Panc1 (cell line): ENCODE results near the gene MAST4. TPM values are rescaled to one million over a fixed set of nuclear protein-coding genes. Genes with fewer than 3 reads are reported as not detected.

Experiments used
- ATAC-seq: fragments of 200-7000 bp; cut with Tn5 transposase; 2 replicates; pipeline ENCODE4 v1.9.1; 2020; ENCODE audit warnings: mild to moderate bottlenecking, moderate library complexity
- BruUV-seq: library from RNA; stranded (reverse); fragments of 400-500 nt; replicated peaks from 2 replicates; lab custom pipeline; 2021; lab: Mats Ljungman, UMichigan
- CTCF ChIA-PET: fragments of 300-600 bp; sonication (Branson Sonifier 250); formaldehyde crosslinking; loops from one replicate; lab custom pipeline; 2022; ENCODE audit warnings: antibody characterized with exemption; lab: Charles Lee
- POLR2A ChIA-PET: fragments of 300-600 bp; sonication (Branson Sonifier 250); formaldehyde crosslinking; loops from one replicate; lab custom pipeline; 2022; ENCODE audit warnings: antibody characterized with exemption; lab: Charles Lee
- DNase-seq: peaks from one replicate; pipeline ENCODE4 v3.0.0-alpha.2; 2010; ENCODE audit warnings: low read depth, low spot score
- H3K27ac ChIP-seq: 2 replicates; pipeline ENCODE4 v1.5.1; 2011; ENCODE audit warnings: mild to moderate bottlenecking, low read length, inconsistent platforms
- H3K27me3 ChIP-seq: fragments of 200-500 bp; sonication (Bioruptor generic); 2 replicates; pipeline ENCODE4 v1.6.0; 2014; ENCODE audit warnings: low read length, inconsistent platforms; ENCODE audit not compliant: control insufficient read depth, insufficient read depth
- H3K36me3 ChIP-seq: fragments of 200-500 bp; sonication (Bioruptor generic); 2 replicates; pipeline ENCODE4 v1.5.1; 2014; ENCODE audit warnings: inconsistent platforms, mild to moderate bottlenecking, low read length, moderate library complexity; ENCODE audit not compliant: control insufficient read depth, insufficient read depth
- H3K4me1 ChIP-seq: 2 replicates; pipeline ENCODE4 v1.5.1; 2011; ENCODE audit warnings: inconsistent platforms, mild to moderate bottlenecking, low read length, moderate library complexity; ENCODE audit not compliant: control insufficient read depth, insufficient read depth
- H3K4me3 ChIP-seq, 2 experiments: 2 replicates each; pipeline ENCODE4 v1.5.1; 2011 to 2012; ENCODE audit warnings: low read depth in 2 of 2, low read length in 2 of 2, mild to moderate bottlenecking in 2 of 2, inconsistent platforms in 1 of 2, moderate library complexity in 1 of 2
- H3K9me3 ChIP-seq: fragments of 200-500 bp; sonication (Bioruptor generic); 2 replicates; pipeline ENCODE4 v1.5.1; 2014; ENCODE audit warnings: low read depth, mild to moderate bottlenecking, inconsistent platforms, low read length, moderate library complexity; ENCODE audit not compliant: control insufficient read depth, insufficient read depth
- CTCF ChIP-seq: fragments of 450-650 bp; IDR thresholded peaks from 2 replicates; pipeline ENCODE4 v1.5.1; 2017; ENCODE audit warnings: mild to moderate bottlenecking
- POLR2AphosphoS5 ChIP-seq: IDR thresholded peaks from 2 replicates; pipeline ENCODE4 v1.6.1; 2012; ENCODE audit warnings: mild to moderate bottlenecking, low read depth, low read length, moderate library complexity
- SIN3A ChIP-seq: IDR thresholded peaks from 2 replicates; pipeline ENCODE4 v1.6.1; 2012; ENCODE audit warnings: low read depth, mild to moderate bottlenecking, low read length, moderate library complexity, borderline replicate concordance; ENCODE audit not compliant: insufficient read depth
- TCF7L2 ChIP-seq: IDR thresholded peaks from 2 replicates; pipeline ENCODE4 v1.6.1; 2011; ENCODE audit warnings: mild to moderate bottlenecking, low read depth, low read length, inconsistent platforms
- in situ Hi-C: cut with HindIII; loops from 2 replicates; pipeline ENCODE4 v1.10.0; 2016; ENCODE audit warnings: low sequenced_read_pairs, low pct_unique_long_range_greater_than_20kb
- intact Hi-C: fragments of 100-400 bp; cut with micrococcal nuclease; formaldehyde crosslinking; loops from one replicate; pipeline ENCODE4 v1.10.0; 2022; ENCODE audit not compliant: unreplicated experiment
- total RNA-seq: library from RNA; stranded (reverse); gene quantifications from one replicate; pipeline ENCODE4 v1.2.1, GENCODE V29; 2021; ENCODE audit not compliant: unreplicated experiment
- TF ChIP-seq, protein P1 (sequence below), 2 experiments: IDR thresholded peaks; 2 replicates each; pipeline ENCODE4 v1.6.1; 2011 to 2012; ENCODE audit warnings: low read depth in 2 of 2, control low read depth in 1 of 2, low read length in 1 of 2, mild to moderate bottlenecking in 1 of 2, moderate library complexity in 1 of 2; ENCODE audit not compliant: insufficient read depth in 1 of 2

MAST4 gene
- total RNA-seq, 1 experiment from 2014 or later = 1.8 TPM

DNA sequence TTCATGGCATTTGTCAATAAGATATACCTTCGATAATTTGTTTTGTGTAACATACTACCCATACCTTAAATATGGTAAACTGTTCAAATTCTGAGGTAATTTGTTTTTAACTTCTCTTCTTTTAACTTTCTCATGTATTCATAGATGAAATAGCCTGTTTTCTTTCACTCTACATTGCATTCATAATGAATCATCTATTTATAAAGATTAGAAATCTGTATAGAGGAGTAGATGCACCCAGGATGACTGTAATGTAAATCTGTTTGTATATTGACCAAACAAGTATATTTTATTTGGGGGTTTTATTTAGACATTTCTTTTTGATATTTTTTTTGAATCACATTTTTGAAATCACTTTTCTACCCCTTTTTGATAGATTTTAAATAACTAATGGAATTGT, 455.8 kb downstream of the MAST4 start:
- ChIA-PET POLR2A (no interaction called here), CTCF (no interaction called here)
- intact Hi-C loops (no loop called here), in situ Hi-C loops (no loop called here)
- DNase-seq = no peak
- Histone ChIP-seq H3K4me1 (no peaks in the 10 kb centered on the region), H3K27ac (no peak overlapping the region), H3K9me3 (no peaks in the 10 kb centered on the region), H3K27me3 (no peaks in the 10 kb centered on the region), H3K36me3 (no peaks in the 10 kb centered on the region), H3K4me3 (no peak overlapping the region)
- ATAC-seq = no peak
- TF ChIP-seq CTCF (no peak), POLR2AphosphoS5 (no peak), SIN3A (no peak), TCF7L2 (no peak)
- TF ChIP-seq, protein P1, sequence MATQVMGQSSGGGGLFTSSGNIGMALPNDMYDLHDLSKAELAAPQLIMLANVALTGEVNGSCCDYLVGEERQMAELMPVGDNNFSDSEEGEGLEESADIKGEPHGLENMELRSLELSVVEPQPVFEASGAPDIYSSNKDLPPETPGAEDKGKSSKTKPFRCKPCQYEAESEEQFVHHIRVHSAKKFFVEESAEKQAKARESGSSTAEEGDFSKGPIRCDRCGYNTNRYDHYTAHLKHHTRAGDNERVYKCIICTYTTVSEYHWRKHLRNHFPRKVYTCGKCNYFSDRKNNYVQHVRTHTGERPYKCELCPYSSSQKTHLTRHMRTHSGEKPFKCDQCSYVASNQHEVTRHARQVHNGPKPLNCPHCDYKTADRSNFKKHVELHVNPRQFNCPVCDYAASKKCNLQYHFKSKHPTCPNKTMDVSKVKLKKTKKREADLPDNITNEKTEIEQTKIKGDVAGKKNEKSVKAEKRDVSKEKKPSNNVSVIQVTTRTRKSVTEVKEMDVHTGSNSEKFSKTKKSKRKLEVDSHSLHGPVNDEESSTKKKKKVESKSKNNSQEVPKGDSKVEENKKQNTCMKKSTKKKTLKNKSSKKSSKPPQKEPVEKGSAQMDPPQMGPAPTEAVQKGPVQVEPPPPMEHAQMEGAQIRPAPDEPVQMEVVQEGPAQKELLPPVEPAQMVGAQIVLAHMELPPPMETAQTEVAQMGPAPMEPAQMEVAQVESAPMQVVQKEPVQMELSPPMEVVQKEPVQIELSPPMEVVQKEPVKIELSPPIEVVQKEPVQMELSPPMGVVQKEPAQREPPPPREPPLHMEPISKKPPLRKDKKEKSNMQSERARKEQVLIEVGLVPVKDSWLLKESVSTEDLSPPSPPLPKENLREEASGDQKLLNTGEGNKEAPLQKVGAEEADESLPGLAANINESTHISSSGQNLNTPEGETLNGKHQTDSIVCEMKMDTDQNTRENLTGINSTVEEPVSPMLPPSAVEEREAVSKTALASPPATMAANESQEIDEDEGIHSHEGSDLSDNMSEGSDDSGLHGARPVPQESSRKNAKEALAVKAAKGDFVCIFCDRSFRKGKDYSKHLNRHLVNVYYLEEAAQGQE (IDR thresholded peaks at IDR 0.05; ENCODE audit: insufficient read depth in 1 of 2, low read depth in 2 of 2, low read length in 1 of 2) = no peak
- BruUV-seq = no TSS peak

GRCh38 chr5:67053229-67053628, 457.0 kb downstream of the MAST4 start:
- ChIA-PET CTCF (no interaction called here), POLR2A (no interaction called here)
- in situ Hi-C loops (no loop called here), intact Hi-C loops (no loop called here)
- BruUV-seq = no TSS peak
- TF ChIP-seq, protein P1 (IDR thresholded peaks at IDR 0.05; ENCODE audit: insufficient read depth in 1 of 2, low read depth in 2 of 2, low read length in 1 of 2) = no peak
- TF ChIP-seq POLR2AphosphoS5 (no peak), SIN3A (no peak), CTCF (no peak), TCF7L2 (no peak)
- H3K27me3 ChIP-seq = no peaks in the 10 kb centered on the region
- no peak overlapping the region for H3K27ac ChIP-seq
- ATAC-seq (no peak), DNase-seq (no peak)
- no peaks in the 10 kb centered on the region for H3K9me3 ChIP-seq
- no peaks in the 10 kb centered on the region for H3K36me3 ChIP-seq
- no peaks in the 10 kb centered on the region for H3K4me1 ChIP-seq
- no peak overlapping the region for H3K4me3 ChIP-seq
